Lower leg skin (tissue), 4 donors: Measurements from ENCODE around the gene PLOD3. TPM values are rescaled to one million over a fixed set of nuclear protein-coding genes. Genes with fewer than 3 reads are reported as not detected.
"Not testable (repeated sequence)": the region's sequence is repeated elsewhere in the genome, so short reads cannot be mapped to it uniquely, and the experiment has no call there.

Experiments
- DNase-seq, 2 donors: peaks; one replicate each; pipeline ENCODE4 v3.0.0-alpha.2; 2019; ENCODE audit warnings: low spot score in 2 of 2
- H3K4me3 ChIP-seq: fragments of 200-600 bp; sonication (generic); 2 replicates; pipeline ENCODE4 v1.5.1; 2017; ENCODE audit warnings: mild to moderate bottlenecking, low read depth; ENCODE audit not compliant: poor library complexity, severe bottlenecking
- POLR2A ChIP-seq, 2 donors: fragments of 450-650 bp; IDR thresholded peaks; one replicate each; pipeline ENCODE4 v1.6.1; 2016 to 2017; ENCODE audit warnings: antibody characterized with exemption in 2 of 2, mild to moderate bottlenecking in 1 of 2, moderate library complexity in 1 of 2
- WGBS, 2 donors: methylation state at CpG; one replicate each; pipeline ENCODE4 v1.1.5; 2018; 5-methylcytosine and 5-hydroxymethylcytosine counted together
- intact Hi-C: fragments of 100-400 bp; cut with DNase I; formaldehyde crosslinking; loops from one replicate; pipeline ENCODE4 v1.15.0; 2023; ENCODE audit warnings: low total_unique reads
- total RNA-seq, 4 donors: library from RNA; depleted of rRNA; stranded (reverse); fragments of >200 nt; gene quantifications; one replicate each; pipeline ENCODE4 v1.1.0, GENCODE V29; 2016
- TF ChIP-seq, protein P1 (sequence below), 3 donors: fragments of 450-650 bp; IDR thresholded peaks; one replicate each; pipeline ENCODE4 v1.5.1; 2016; ENCODE audit warnings: antibody characterized with exemption in 3 of 3, mild to moderate bottlenecking in 3 of 3, moderate library complexity in 2 of 3

PLOD3 gene
- total RNA-seq, 4 donors from 2014 or later, result 16.4 to 31.9 (median 23.3) TPM

DNA sequence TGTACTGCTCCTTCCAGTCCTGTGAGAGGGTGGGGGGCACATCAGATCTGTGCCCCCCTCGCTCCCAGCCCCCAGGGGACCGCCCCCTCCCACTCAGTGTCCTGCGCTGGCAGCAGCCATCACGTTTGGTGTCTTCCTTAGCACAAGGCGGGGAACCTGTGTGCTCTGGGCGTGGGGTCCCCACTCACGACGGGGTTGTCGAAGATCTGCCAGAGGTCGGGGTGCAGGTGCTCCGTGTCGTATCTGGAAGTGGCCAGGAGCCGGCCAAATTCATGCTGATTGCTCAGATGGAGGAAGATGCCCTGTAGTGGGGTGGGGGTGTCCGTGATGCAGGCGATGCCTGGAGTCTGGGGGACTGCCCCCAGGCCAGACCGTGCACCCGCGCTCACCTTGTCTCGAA, 7.2 kb downstream of the PLOD3 start:
- 93 to 95% methylated on average over 16 to 19 of the region's 19 CpGs for WGBS, 2 donors
- DNase-seq, result no peak
- no peak overlapping the region for H3K4me3 ChIP-seq
- no peak for TF ChIP-seq POLR2A (IDR thresholded peaks at IDR 0.05)
- TF ChIP-seq, protein P1, sequence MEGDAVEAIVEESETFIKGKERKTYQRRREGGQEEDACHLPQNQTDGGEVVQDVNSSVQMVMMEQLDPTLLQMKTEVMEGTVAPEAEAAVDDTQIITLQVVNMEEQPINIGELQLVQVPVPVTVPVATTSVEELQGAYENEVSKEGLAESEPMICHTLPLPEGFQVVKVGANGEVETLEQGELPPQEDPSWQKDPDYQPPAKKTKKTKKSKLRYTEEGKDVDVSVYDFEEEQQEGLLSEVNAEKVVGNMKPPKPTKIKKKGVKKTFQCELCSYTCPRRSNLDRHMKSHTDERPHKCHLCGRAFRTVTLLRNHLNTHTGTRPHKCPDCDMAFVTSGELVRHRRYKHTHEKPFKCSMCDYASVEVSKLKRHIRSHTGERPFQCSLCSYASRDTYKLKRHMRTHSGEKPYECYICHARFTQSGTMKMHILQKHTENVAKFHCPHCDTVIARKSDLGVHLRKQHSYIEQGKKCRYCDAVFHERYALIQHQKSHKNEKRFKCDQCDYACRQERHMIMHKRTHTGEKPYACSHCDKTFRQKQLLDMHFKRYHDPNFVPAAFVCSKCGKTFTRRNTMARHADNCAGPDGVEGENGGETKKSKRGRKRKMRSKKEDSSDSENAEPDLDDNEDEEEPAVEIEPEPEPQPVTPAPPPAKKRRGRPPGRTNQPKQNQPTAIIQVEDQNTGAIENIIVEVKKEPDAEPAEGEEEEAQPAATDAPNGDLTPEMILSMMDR (IDR thresholded peaks at IDR 0.05), result no peak
- intact Hi-C loops, result no loop called here

DNA sequence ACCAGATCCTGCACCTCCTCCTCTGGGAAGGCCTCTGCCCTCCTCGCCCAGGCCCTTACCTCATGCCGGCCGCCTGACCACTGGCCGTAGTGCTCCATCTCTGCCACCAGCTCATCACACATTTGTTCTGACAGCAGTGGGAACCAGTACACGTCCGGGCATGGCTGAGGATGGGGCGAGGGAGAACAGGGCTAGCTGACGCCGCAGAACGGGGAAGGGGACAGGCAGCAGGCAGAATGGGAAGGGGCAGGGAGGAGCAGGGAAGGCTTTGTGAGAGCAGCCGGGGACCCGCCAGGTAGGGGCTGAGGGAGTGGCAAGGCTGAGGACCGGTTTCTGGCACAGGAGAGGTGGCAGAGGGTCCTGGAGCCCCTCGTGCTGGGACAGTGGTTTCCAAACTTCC, 8.6 kb downstream of the PLOD3 start:
- TF ChIP-seq, protein P1 (IDR thresholded peaks at IDR 0.05), result no peak
- no peak for TF ChIP-seq POLR2A (IDR thresholded peaks at IDR 0.05)
- H3K4me3 ChIP-seq, result no peak overlapping the region
- no peak for DNase-seq
- intact Hi-C loops, result no loop called here
- 90 to 95% methylated on average over 14 of the region's 14 CpGs for WGBS, 2 donors

DNA sequence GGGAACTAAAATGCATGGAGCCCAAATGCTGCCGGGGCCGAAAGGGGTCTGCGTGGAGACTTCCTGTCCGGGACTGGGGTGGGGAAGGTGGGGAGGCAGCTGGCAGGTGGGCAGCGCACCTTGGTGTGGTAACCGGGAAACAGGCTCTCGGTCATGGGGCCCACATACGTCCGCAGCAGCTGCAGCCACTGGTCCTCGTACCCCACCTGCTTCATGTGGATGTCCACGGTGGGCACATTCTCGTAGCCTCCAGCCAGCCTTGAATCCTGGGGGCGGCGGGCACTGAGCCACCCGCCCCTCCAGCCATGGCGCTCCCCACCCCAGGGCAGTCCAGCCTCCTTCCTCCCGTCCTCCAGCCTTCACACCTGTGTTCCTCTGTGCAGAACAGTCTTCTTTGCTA, 9.9 kb downstream of the PLOD3 start:
- 88 to 97% methylated on average over 14 to 16 of the region's 17 CpGs for WGBS, 2 donors
- no peak overlapping the region for H3K4me3 ChIP-seq
- intact Hi-C loops, result no loop called here
- no peak for DNase-seq
- TF ChIP-seq, protein P1 (IDR thresholded peaks at IDR 0.05), result no peak
- TF ChIP-seq POLR2A (IDR thresholded peaks at IDR 0.05), result no peak

DNA sequence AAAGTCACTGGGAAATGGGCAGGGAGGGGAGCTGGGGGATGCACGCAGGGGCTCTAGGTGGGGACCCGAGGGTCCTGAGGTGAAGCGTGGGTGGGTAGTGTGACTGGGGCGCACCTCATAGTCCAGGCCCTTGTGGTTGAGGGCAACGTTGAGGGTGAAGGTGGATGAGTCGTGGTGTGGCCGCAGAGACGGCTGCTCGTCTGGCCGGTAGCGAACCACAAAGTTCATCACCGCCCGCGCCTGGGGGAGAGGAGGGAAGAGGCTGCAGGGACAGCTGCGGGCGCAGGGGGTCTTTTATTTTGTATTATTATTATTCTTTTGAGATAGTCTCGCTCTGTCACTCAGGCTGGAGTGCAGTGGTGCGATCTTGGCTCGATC, 10.7 kb downstream of the PLOD3 start:
- H3K4me3 ChIP-seq, result no peak overlapping the region
- no peak for DNase-seq
- TF ChIP-seq, protein P1 (IDR thresholded peaks at IDR 0.05), result no peak
- TF ChIP-seq POLR2A (IDR thresholded peaks at IDR 0.05), result no peak
- 86 to 87% methylated on average over 19 of the region's 19 CpGs for WGBS, 2 donors
- intact Hi-C loops, result no loop called here

DNA sequence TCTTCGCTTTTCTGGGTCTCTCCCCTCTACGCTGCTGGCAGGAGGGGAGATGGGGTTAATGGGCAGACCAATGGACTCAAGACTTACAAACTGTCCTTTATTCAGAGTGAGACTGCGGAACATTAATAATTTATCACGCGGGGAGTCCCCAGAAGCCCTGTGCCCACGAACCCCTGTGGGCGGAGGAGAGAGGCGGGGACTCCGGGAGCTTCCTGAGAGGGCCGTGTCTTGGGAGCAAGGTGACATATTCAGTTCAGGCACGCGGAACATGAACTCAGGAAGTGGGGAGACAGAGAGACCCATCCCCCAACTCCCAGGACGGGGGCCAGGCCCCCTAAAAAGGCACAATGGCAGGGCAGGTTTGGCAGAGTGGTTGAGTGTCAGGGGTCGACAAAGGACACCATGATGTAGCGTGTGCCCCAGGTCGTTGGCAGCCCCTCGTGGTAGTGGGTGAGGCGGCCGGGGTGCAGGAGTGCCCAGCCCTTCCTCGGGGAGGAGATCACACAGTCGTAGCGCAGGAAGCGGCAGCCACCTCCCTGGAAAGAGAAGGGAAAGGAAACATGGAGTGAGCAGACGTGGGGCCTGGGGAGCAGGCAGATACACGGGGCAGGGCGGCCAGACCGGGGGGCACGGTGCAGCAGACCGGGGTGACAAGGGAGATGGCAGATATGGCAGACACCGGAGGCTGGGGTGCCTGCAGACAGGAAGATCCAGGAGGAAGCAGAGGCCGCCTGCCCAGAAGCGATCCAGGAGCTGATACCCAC, 11.3 kb downstream of the PLOD3 start:
- intact Hi-C loops, result no loop called here
- no peak overlapping the region for H3K4me3 ChIP-seq
- no peak for DNase-seq
- WGBS, 2 donors, result 78 to 79% methylated on average over 32 of the region's 32 CpGs
- TF ChIP-seq POLR2A (IDR thresholded peaks at IDR 0.05), result no peak
- TF ChIP-seq, protein P1 (IDR thresholded peaks at IDR 0.05), result no peak

DNA sequence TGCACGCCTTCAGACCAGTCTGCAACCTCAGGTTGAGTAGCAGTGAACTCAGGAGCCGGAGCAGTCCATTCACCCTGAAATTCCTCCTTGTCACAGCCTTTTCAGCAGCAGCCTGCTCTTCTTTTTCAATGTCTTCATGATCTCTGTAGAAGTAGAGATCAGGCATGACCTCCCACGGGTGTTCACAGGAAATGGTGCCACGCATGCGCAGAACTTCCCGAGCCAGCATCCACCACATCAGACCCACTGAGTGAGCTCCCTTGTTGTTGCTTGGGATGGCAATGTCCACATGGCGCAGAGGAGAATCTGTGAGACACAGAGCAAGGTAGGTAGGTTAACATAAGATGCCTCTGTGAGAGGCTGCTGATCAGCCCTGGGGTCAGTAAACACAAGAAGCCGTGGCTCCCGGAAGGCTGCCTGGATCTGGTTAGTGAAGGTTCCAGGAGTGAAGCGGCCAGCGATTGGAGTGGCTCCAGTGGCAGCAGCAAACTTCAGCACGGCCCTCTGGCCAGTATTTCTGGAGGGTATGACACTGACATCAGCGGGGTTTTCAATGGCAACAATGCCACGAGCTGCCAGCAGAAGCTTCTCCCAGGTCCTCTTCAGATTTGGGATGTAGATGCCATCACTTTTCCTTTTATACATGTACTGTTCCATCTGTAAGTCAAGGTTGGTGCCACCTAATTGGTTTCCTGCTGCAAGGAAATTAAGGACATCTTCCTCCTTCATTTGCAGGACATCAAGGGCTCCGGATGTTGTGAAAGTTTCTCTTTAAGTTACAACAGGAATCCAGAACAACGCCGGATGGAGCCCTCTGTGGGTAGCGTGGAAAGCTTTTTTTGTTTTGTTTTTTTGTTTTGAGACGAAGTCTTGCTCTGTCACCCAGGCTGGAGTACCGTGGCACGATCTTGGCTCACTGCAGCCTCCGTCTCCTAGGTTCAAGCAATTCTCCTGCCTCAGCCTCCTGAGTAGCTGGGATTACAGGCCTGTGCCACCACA, 13.3 kb downstream of the PLOD3 start:
- intact Hi-C loops, H3K4me3 ChIP-seq, DNase-seq: not testable (repeated sequence)
- WGBS, 2 donors, result 57 to 62% methylated on average over 21 to 22 of the region's 22 CpGs
